Left kidney (tissue), 2 donors: Measurements from ENCODE around the gene C9orf50. TPM values are rescaled to one million over a fixed set of nuclear protein-coding genes. Genes with fewer than 3 reads are reported as not detected.
"Not testable (repeated sequence)": the region's sequence is repeated elsewhere in the genome, so short reads cannot be mapped to it uniquely, and the experiment has no call there.

Experiments
- DNase-seq: peaks from one replicate; pipeline ENCODE4 v3.0.0-alpha.2; 2013
- polyA plus RNA-seq: library from polyadenylated mRNA; unstranded; fragments of 120-200 nt; gene quantifications from one replicate; pipeline ENCODE4 v1.2.1, GENCODE V29; 2013; ENCODE audit not compliant: insufficient read length

Gene C9orf50
- polyA plus RNA-seq, 1 donor, result 0.30 TPM

- DNase-seq, result no peak
These were observed 10.2 kb downstream of the C9orf50 start for GRCh38 chr9:129610473-129611306.

- DNase-seq, result no peak
These were observed 10.8 kb downstream of the C9orf50 start for GRCh38 chr9:129610213-129610472.

GRCh38 chr9:129609486-129610212, 11.3 kb downstream of the C9orf50 start:
- DNase-seq, result no peak

- no peak for DNase-seq
These were observed 12.1 kb downstream of the C9orf50 start for GRCh38 chr9:129608561-129609481.

- no peak for DNase-seq
These were observed 13.9 kb downstream of the C9orf50 start for GRCh38 chr9:129607027-129607387.

GRCh38 chr9:129606161-129607026, 14.5 kb downstream of the C9orf50 start:
- no peak for DNase-seq

GRCh38 chr9:129604766-129605163, 16.1 kb downstream of the C9orf50 start:
- no peak for DNase-seq

GRCh38 chr9:129604056-129604765, 16.7 kb downstream of the C9orf50 start:
- no peak for DNase-seq

- DNase-seq, result no peak
These were observed 18.1 kb downstream of the C9orf50 start for GRCh38 chr9:129602598-129603415.

- DNase-seq, result no peak
These were observed 19.7 kb downstream of the C9orf50 start for GRCh38 chr9:129601082-129601674.

GRCh38 chr9:129598089-129598596, 22.8 kb downstream of the C9orf50 start:
- no peak for DNase-seq

- DNase-seq, result no peak
These were observed 23.4 kb downstream of the C9orf50 start for GRCh38 chr9:129597355-129598088.

- no peak for DNase-seq
These were observed 24.2 kb downstream of the C9orf50 start for GRCh38 chr9:129596541-129597331.

GRCh38 chr9:129595903-129596540, 24.9 kb downstream of the C9orf50 start:
- no peak for DNase-seq

GRCh38 chr9:129595311-129595741, 25.6 kb downstream of the C9orf50 start:
- DNase-seq, result no peak

GRCh38 chr9:129594632-129595031, 26.3 kb downstream of the C9orf50 start:
- DNase-seq, result no peak

GRCh38 chr9:129592790-129593189, 28.1 kb downstream of the C9orf50 start:
- not testable (repeated sequence) for DNase-seq
